PFSK-1 (cell line): ENCODE data around the gene ALKBH4.

Experiments
- FOXP2 ChIP-seq: optimal IDR thresholded peaks from 2 replicates; pipeline ENCODE3; 2011; ENCODE audit warnings: borderline replicate concordance, control low read depth, inconsistent platforms; ENCODE audit not compliant: insufficient read depth; ENCODE audit errors: extremely low read length, extremely low read depth
- POLR2AphosphoS5 ChIP-seq: IDR thresholded peaks from 2 replicates; pipeline ENCODE4 v1.6.1; 2012; ENCODE audit warnings: low read depth, mild to moderate bottlenecking, control low read depth, low read length, moderate library complexity
- SIN3A ChIP-seq: IDR thresholded peaks from 2 replicates; pipeline ENCODE4 v1.6.1; 2012; ENCODE audit warnings: mild to moderate bottlenecking, low read length, moderate library complexity, borderline replicate concordance; ENCODE audit not compliant: insufficient read depth
- TAF1 ChIP-seq: IDR thresholded peaks from 2 replicates; pipeline ENCODE4 v1.6.1; 2012; ENCODE audit warnings: low read length, control low read depth, borderline replicate concordance; ENCODE audit not compliant: insufficient read depth
- TF ChIP-seq, protein P1 (sequence below), 2 experiments: IDR thresholded peaks; 2 replicates each; pipeline versions ENCODE4 v1.6.1 to v1.8.0; 2011 to 2012; ENCODE audit warnings: low read depth in 2 of 2, low read length in 2 of 2, control low read depth in 1 of 2, inconsistent platforms in 1 of 2, mild to moderate bottlenecking in 1 of 2, moderate library complexity in 1 of 2; ENCODE audit not compliant: insufficient read depth in 1 of 2

Gene ALKBH4

DNA sequence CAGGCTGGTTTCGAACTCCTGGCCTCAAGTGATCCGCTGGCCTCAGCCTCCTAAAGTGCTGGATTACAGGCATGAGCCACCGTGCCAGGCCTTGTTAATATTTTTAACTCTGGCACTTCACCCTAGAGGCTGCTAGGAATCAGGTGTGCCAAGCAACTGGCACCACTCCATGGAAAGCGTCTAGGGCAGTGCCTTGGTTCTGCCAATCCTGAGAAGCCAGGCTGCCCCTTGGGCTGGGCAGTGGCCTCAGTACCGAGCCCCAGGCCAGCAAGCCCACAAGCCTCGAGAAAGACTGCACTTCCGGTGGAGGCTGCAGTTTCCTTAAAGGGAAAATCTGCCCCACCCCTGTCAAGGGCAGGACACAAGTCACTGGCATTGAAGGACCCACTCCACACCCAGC lies 11.3 kb downstream of the ALKBH4 start:
- TF ChIP-seq POLR2AphosphoS5 = no peak
- no peak for TF ChIP-seq FOXP2
- TF ChIP-seq TAF1 = no peak
- no peak for TF ChIP-seq SIN3A
- TF ChIP-seq, protein P1, sequence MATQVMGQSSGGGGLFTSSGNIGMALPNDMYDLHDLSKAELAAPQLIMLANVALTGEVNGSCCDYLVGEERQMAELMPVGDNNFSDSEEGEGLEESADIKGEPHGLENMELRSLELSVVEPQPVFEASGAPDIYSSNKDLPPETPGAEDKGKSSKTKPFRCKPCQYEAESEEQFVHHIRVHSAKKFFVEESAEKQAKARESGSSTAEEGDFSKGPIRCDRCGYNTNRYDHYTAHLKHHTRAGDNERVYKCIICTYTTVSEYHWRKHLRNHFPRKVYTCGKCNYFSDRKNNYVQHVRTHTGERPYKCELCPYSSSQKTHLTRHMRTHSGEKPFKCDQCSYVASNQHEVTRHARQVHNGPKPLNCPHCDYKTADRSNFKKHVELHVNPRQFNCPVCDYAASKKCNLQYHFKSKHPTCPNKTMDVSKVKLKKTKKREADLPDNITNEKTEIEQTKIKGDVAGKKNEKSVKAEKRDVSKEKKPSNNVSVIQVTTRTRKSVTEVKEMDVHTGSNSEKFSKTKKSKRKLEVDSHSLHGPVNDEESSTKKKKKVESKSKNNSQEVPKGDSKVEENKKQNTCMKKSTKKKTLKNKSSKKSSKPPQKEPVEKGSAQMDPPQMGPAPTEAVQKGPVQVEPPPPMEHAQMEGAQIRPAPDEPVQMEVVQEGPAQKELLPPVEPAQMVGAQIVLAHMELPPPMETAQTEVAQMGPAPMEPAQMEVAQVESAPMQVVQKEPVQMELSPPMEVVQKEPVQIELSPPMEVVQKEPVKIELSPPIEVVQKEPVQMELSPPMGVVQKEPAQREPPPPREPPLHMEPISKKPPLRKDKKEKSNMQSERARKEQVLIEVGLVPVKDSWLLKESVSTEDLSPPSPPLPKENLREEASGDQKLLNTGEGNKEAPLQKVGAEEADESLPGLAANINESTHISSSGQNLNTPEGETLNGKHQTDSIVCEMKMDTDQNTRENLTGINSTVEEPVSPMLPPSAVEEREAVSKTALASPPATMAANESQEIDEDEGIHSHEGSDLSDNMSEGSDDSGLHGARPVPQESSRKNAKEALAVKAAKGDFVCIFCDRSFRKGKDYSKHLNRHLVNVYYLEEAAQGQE (IDR thresholded peaks at IDR 0.05; ENCODE audit: insufficient read depth in 1 of 2, low read depth in 2 of 2, low read length in 2 of 2) = no peak

GRCh38 chr7:102452451-102452850 lies 12.2 kb downstream of the ALKBH4 start:
- TF ChIP-seq FOXP2 (no peak), TAF1 (no peak), SIN3A (no peak), POLR2AphosphoS5 (no peak)
- TF ChIP-seq, protein P1 (IDR thresholded peaks at IDR 0.05; ENCODE audit: insufficient read depth in 1 of 2, low read depth in 2 of 2, low read length in 2 of 2) = no peak

- TF ChIP-seq FOXP2 = no peak
Observed at GRCh38 chr7:102451371-102452054, 13.2 kb downstream of the ALKBH4 start.

DNA sequence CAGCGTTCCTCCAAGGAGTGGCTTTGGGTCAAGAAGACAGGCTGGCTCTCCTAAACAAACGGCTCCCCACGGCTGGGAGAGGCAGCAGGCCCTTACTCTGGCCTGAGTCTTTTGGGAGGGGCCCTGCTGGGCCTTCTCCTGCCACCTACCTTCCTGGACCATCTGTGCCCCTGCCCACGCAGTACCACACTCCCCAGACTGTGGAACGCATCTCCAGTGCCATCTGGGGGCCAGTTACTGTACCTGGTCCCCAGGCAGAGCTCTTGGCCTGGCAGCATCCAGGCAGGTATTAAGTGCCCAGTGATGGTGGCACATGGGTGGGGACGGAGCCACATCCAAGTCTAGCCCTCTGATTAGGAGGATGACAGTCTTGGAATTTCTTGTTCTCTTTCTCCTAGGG lies 14.4 kb downstream of the ALKBH4 start:
- TF ChIP-seq, protein P1 (IDR thresholded peaks at IDR 0.05; ENCODE audit: insufficient read depth in 1 of 2, low read depth in 2 of 2, low read length in 2 of 2) = no peak
- TF ChIP-seq TAF1 = no peak
- TF ChIP-seq POLR2AphosphoS5 = no peak
- no peak for TF ChIP-seq SIN3A
- TF ChIP-seq FOXP2 = no peak

- TF ChIP-seq SIN3A (no peak), POLR2AphosphoS5 (no peak), TAF1 (no peak), FOXP2 (no peak)
Observed at GRCh38 chr7:102449136-102449535, 15.5 kb downstream of the ALKBH4 start.

DNA sequence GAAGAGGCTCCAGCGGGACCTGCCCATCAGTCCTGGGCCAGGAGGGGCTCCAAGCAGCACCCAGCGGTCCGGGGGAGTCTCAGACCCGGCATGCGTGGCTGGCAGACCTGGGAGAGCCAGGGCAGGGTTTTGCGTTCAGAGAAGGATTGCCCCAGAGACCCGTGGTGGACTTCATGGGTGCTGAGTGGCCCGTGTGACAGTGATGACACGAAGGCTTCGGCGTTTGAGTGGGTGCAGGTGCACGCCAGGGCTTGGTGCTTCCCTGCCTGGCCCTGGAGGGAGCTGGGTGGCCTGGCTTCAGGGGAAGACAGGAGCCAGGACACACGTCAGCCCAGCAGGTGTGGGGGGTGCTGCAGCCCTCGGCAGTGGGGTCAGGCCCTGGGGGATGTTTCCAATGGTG lies 17.4 kb downstream of the ALKBH4 start:
- TF ChIP-seq SIN3A (no peak), POLR2AphosphoS5 (no peak), FOXP2 (no peak), TAF1 (no peak)
- TF ChIP-seq, protein P1 (IDR thresholded peaks at IDR 0.05; ENCODE audit: insufficient read depth in 1 of 2, low read depth in 2 of 2, low read length in 2 of 2) = no peak
